H9 (cell line): ENCODE results near the gene ZNF556. TPM values are rescaled to one million over a fixed set of nuclear protein-coding genes. Genes with fewer than 3 reads are reported as not detected.
A peak's percentile ranks its signal among the peaks of the same experiment; 100 is the strongest.

Experiments
- DNase-seq: peaks from one replicate; pipeline ENCODE4 v3.0.0-alpha.2; 2017
- H2AFZ ChIP-seq: one replicate; pipeline ENCODE4 v1.6.1; 2013; ENCODE audit warnings: mild to moderate bottlenecking, low read length, control low read depth, moderate library complexity
- H2AK5ac ChIP-seq: 2 replicates; pipeline ENCODE4 v1.6.1; 2013; ENCODE audit warnings: low read length, control low read depth, mixed read lengths; ENCODE audit not compliant: insufficient read length
- H2BK120ac ChIP-seq: one replicate; pipeline ENCODE4 v1.6.1; 2013; ENCODE audit warnings: low read depth, mild to moderate bottlenecking, low read length, control low read depth, inconsistent platforms; ENCODE audit not compliant: poor library complexity, severe bottlenecking
- H2BK12ac ChIP-seq: 2 replicates; pipeline ENCODE4 v1.6.1; 2013; ENCODE audit warnings: low read length, control low read depth, mixed read lengths, low read depth; ENCODE audit not compliant: insufficient read length
- H2BK15ac ChIP-seq: 2 replicates; pipeline ENCODE4 v1.6.1; 2013; ENCODE audit warnings: low read depth, low read length, control low read depth
- H2BK20ac ChIP-seq: one replicate; pipeline ENCODE4 v1.6.1; 2013; ENCODE audit warnings: low read depth, mild to moderate bottlenecking, low read length, control low read depth, inconsistent platforms; ENCODE audit not compliant: poor library complexity, severe bottlenecking
- H2BK5ac ChIP-seq: 2 replicates; pipeline ENCODE4 v1.6.1; 2013; ENCODE audit warnings: low read length, control low read depth, mixed read lengths; ENCODE audit not compliant: insufficient read length
- H3K14ac ChIP-seq: 2 replicates; pipeline ENCODE4 v1.6.1; 2013; ENCODE audit warnings: low read length, control low read depth; ENCODE audit not compliant: insufficient read depth
- H3K18ac ChIP-seq: 2 replicates; pipeline ENCODE4 v1.6.1; 2013; ENCODE audit warnings: low read depth, mild to moderate bottlenecking, mixed read lengths, low read length, control low read depth; ENCODE audit not compliant: insufficient read length
- H3K23ac ChIP-seq: 2 replicates; pipeline ENCODE4 v1.6.1; 2013; ENCODE audit warnings: low read length, control low read depth, mixed read lengths, low read depth; ENCODE audit not compliant: insufficient read length
- H3K23me2 ChIP-seq: 2 replicates; pipeline ENCODE4 v1.6.1; 2013; ENCODE audit warnings: low read depth, mild to moderate bottlenecking, mixed read lengths, low read length, control low read depth; ENCODE audit not compliant: insufficient read length, poor library complexity, severe bottlenecking
- H3K27ac ChIP-seq: 2 replicates; pipeline ENCODE4 v1.5.1; 2013; ENCODE audit warnings: low read length, control low read depth, mixed read lengths, low read depth; ENCODE audit not compliant: insufficient read length
- H3K27me3 ChIP-seq: 2 replicates; pipeline ENCODE4 v1.6.1; 2013; ENCODE audit warnings: low read length, control low read depth, inconsistent platforms; ENCODE audit not compliant: insufficient read depth
- H3K4ac ChIP-seq: 2 replicates; pipeline ENCODE4 v1.6.1; 2013; ENCODE audit warnings: low read depth, mild to moderate bottlenecking, control low read depth, inconsistent platforms, low read length, moderate library complexity
- H3K4me1 ChIP-seq: 2 replicates; pipeline ENCODE4 v1.6.1; 2013; ENCODE audit warnings: low read length, control low read depth, inconsistent platforms; ENCODE audit not compliant: insufficient read depth
- H3K4me2 ChIP-seq: 2 replicates; pipeline ENCODE4 v1.6.1; 2013; ENCODE audit warnings: low read length, control low read depth, mixed read lengths; ENCODE audit not compliant: insufficient read length, insufficient read depth
- H3K56ac ChIP-seq: 2 replicates; pipeline ENCODE4 v1.6.1; 2013; ENCODE audit warnings: low read depth, mild to moderate bottlenecking, mixed read lengths, low read length, control low read depth; ENCODE audit not compliant: insufficient read length
- H3K79me1 ChIP-seq: 2 replicates; pipeline ENCODE4 v1.6.1; 2013; ENCODE audit warnings: low read depth, mild to moderate bottlenecking, moderate library complexity, low read length, control low read depth, inconsistent platforms; ENCODE audit not compliant: insufficient read depth, poor library complexity, severe bottlenecking
- H3K79me2 ChIP-seq: 2 replicates; pipeline ENCODE4 v1.6.1; 2013; ENCODE audit warnings: low read length, control low read depth, inconsistent platforms; ENCODE audit not compliant: insufficient read depth
- H3K9ac ChIP-seq: 2 replicates; pipeline ENCODE4 v1.6.1; 2013; ENCODE audit warnings: low read length, control low read depth, mixed read lengths; ENCODE audit not compliant: insufficient read length; ENCODE audit errors: extremely low read depth
- H3K9me3 ChIP-seq: one replicate; pipeline ENCODE4 v1.6.1; 2013; ENCODE audit warnings: low read depth, low read length, inconsistent platforms; ENCODE audit not compliant: control insufficient read depth
- H3T11ph ChIP-seq: one replicate; pipeline ENCODE4 v1.6.1; 2013; ENCODE audit warnings: mild to moderate bottlenecking, low read length, control low read depth, inconsistent platforms
- H4K20me1 ChIP-seq: one replicate; pipeline ENCODE4 v1.6.1; 2013; ENCODE audit not compliant: control insufficient read depth, insufficient read length, insufficient read depth
- H4K5ac ChIP-seq: 2 replicates; pipeline ENCODE4 v1.6.1; 2013; ENCODE audit warnings: low read depth, mild to moderate bottlenecking, mixed read lengths, low read length, control low read depth; ENCODE audit not compliant: insufficient read length
- H4K8ac ChIP-seq: replicated peaks from 2 replicates; pipeline ENCODE4 v1.6.1; 2013; ENCODE audit warnings: low read length, control low read depth, mixed read lengths, low read depth; ENCODE audit not compliant: insufficient read length
- H4K91ac ChIP-seq: 2 replicates; pipeline ENCODE4 v1.6.1; 2013; ENCODE audit warnings: low read depth, mild to moderate bottlenecking, moderate library complexity, mixed read lengths, low read length, control low read depth; ENCODE audit not compliant: insufficient read length
- H3K27ac Mint-ChIP-seq, 3 experiments: 2 replicates in 2 of 3; 3 replicates in 1 of 3; pipeline ENCODE4 v1.8.0; 2020 to 2021; ENCODE audit warnings: mixed read lengths in 3 of 3, mild to moderate bottlenecking in 1 of 3, moderate library complexity in 1 of 3
- H3K27me3 Mint-ChIP-seq: 2 replicates; pipeline ENCODE4 v1.8.0; 2021; ENCODE audit warnings: low read depth, mild to moderate bottlenecking, moderate library complexity, mixed read lengths
- H3K36me3 Mint-ChIP-seq, 3 experiments: 2 replicates in 2 of 3; 3 replicates in 1 of 3; pipeline ENCODE4 v1.8.0; 2020 to 2021; ENCODE audit warnings: low read depth in 3 of 3, mixed read lengths in 3 of 3; ENCODE audit not compliant: insufficient read depth in 1 of 3
- H3K4me1 Mint-ChIP-seq, 2 experiments: 2 replicates each; pipeline ENCODE4 v1.8.0; 2020; ENCODE audit warnings: mixed read lengths in 2 of 2
- H3K4me3 Mint-ChIP-seq, 2 experiments: 2 replicates in 1 of 2; 3 replicates in 1 of 2; pipeline ENCODE4 v1.8.0; 2020 to 2021; ENCODE audit warnings: mild to moderate bottlenecking in 2 of 2, mixed read lengths in 2 of 2, moderate library complexity in 1 of 2
- H3K9me3 Mint-ChIP-seq, 2 experiments: 2 replicates in 1 of 2; 3 replicates in 1 of 2; pipeline ENCODE4 v1.8.0; 2020; ENCODE audit warnings: mild to moderate bottlenecking in 2 of 2, mixed read lengths in 2 of 2, moderate library complexity in 1 of 2
- WGBS: extraction: QIAGEN DNeasy Blood & Tissue Kit; methylation state at CpG from one replicate; pipeline ENCODE4 v1.1.7; 2013; ENCODE audit warnings: missing lambda C conversion rate, low lambda C conversion rate, mixed read lengths; ENCODE audit not compliant: insufficient read length; ENCODE audit errors: extremely low coverage; 5-methylcytosine and 5-hydroxymethylcytosine counted together
- total RNA-seq: library from RNA; stranded (reverse); gene quantifications from 2 replicates; pipeline ENCODE4 v1.2.1, GENCODE V29; 2021
- TF ChIP-seq, protein P1 (sequence below): fragments of 200-600 bp; sonication (generic); conservative IDR thresholded peaks from 3 replicates; pipeline ENCODE4 v1.8.0; 2021; ENCODE audit warnings: antibody characterized with exemption, mild to moderate bottlenecking

The ZNF556 gene
- total RNA-seq, 1 experiment from 2014 or later = not detected

DNA sequence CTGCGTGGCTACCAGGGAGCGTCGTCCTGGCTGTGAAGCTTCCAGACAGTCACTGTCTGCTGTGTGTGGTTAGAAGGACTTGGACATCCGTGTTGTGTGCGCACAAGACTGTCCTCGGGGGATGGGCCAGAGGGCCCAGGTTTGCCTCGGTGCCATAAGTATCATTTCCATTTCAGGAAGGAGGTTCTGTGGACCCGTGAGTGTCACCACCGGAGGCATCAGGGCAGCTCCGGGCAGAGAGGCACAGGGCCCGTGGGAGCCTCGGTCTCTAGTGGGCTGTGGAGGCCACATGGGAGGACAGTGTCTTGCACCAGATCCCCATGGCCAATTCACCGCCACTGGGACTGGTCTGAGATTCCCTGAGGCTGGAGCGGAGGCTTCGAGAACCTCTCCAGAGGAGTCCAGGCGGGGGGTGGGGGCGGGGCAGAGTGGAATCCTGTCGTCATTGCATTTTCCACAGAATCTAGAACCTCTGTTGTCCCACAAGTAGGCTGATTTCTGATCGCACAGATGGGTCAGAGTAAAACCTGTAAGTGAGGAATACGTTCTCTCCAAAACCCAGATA lies 39.6 kb downstream of the ZNF556 start:
- no peaks in the 10 kb centered on the region for H3K4me1 ChIP-seq
- TF ChIP-seq, protein P1, sequence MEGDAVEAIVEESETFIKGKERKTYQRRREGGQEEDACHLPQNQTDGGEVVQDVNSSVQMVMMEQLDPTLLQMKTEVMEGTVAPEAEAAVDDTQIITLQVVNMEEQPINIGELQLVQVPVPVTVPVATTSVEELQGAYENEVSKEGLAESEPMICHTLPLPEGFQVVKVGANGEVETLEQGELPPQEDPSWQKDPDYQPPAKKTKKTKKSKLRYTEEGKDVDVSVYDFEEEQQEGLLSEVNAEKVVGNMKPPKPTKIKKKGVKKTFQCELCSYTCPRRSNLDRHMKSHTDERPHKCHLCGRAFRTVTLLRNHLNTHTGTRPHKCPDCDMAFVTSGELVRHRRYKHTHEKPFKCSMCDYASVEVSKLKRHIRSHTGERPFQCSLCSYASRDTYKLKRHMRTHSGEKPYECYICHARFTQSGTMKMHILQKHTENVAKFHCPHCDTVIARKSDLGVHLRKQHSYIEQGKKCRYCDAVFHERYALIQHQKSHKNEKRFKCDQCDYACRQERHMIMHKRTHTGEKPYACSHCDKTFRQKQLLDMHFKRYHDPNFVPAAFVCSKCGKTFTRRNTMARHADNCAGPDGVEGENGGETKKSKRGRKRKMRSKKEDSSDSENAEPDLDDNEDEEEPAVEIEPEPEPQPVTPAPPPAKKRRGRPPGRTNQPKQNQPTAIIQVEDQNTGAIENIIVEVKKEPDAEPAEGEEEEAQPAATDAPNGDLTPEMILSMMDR = no peak
- peaks cover 8 to 14% of the 10 kb centered on the region in 2 experiments for H3K9me3 Mint-ChIP-seq
- H3K36me3 Mint-ChIP-seq = peaks cover 9 to 21% (median 14%) of the 10 kb centered on the region in 3 experiments
- no peak for DNase-seq
- no peak overlapping the region for H2AK5ac ChIP-seq
- no peak overlapping the region for H3K27ac ChIP-seq
- no peak overlapping the region for H3K14ac ChIP-seq
- no peak overlapping the region for H2BK15ac ChIP-seq
- no peak overlapping the region for H4K5ac ChIP-seq
- H4K8ac ChIP-seq = no peak overlapping the region
- H3K4ac ChIP-seq = no peak overlapping the region
- H3K4me2 ChIP-seq = no peak overlapping the region
- no peak overlapping the region for H2BK20ac ChIP-seq
- no peaks in the 10 kb centered on the region for H3K23me2 ChIP-seq
- H2BK5ac ChIP-seq = no peak overlapping the region
- H4K91ac ChIP-seq = no peak overlapping the region
- no peak overlapping the region for H2BK120ac ChIP-seq
- no peaks in the 10 kb centered on the region for H3K9me3 ChIP-seq
- H3K79me1 ChIP-seq = peaks cover 5% of the 10 kb centered on the region
- H3K4me3 Mint-ChIP-seq = no peak overlapping the region
- no peak overlapping the region for H3K18ac ChIP-seq
- no peak overlapping the region for H3K9ac ChIP-seq
- H3K27me3 ChIP-seq = no peaks in the 10 kb centered on the region
- H3K4me1 Mint-ChIP-seq = peaks cover 7 to 9% of the 10 kb centered on the region in 2 experiments
- peak overlapping the region in 1 of 3 experiments; percentile 34; a peak in 2 of 7 replicates for H3K27ac Mint-ChIP-seq
- no peak overlapping the region for H3T11ph ChIP-seq
- H3K79me2 ChIP-seq = peaks cover 8% of the 10 kb centered on the region; the same call in 1 of the 2 replicates
- H3K27me3 Mint-ChIP-seq = no peaks in the 10 kb centered on the region
- no peak overlapping the region for H3K56ac ChIP-seq
- no peak overlapping the region for H2AFZ ChIP-seq
- no CpG with 5 or more reads among the region's 20 CpGs for WGBS
- no peak overlapping the region for H3K23ac ChIP-seq
- no peaks in the 10 kb centered on the region for H4K20me1 ChIP-seq
- H2BK12ac ChIP-seq = no peak overlapping the region
